Activated CD4-positive, alpha-beta memory T cell treated with anti-CD3 and anti-CD28 coated beads, Interleukin-2, amount 10 ng/mL, durations not matched to agents 7 days and 5 days (primary cell): Measurements from ENCODE around the gene F10. TPM values are rescaled to one million over a fixed set of nuclear protein-coding genes. Genes with fewer than 3 reads are reported as not detected.

Experiments used
- CTCF ChIA-PET: fragments of 350-600 bp; sonication (Branson Sonifier 250); formaldehyde crosslinking; loops from one replicate; lab custom pipeline; 2021; ENCODE audit warnings: antibody characterized with exemption, inconsistent platforms; lab: Charles Lee
- POLR2A ChIA-PET: fragments of 350-600 bp; sonication (Branson Sonifier 250); formaldehyde crosslinking; loops from one replicate; lab custom pipeline; 2021; ENCODE audit warnings: antibody characterized with exemption; lab: Charles Lee
- DNase-seq: peaks from one replicate; pipeline ENCODE4 v3.0.0-alpha.2; 2020
- H3K27ac Mint-ChIP-seq: one replicate; pipeline ENCODE4 v1.8.0; 2021; ENCODE audit warnings: mild to moderate bottlenecking, mixed read lengths
- H3K27me3 Mint-ChIP-seq: one replicate; pipeline ENCODE4 v1.8.0; 2021; ENCODE audit warnings: mixed read lengths
- H3K36me3 Mint-ChIP-seq: one replicate; pipeline ENCODE4 v1.8.0; 2021; ENCODE audit warnings: low read depth, mixed read lengths
- H3K4me1 Mint-ChIP-seq: one replicate; pipeline ENCODE4 v1.8.0; 2021; ENCODE audit warnings: mixed read lengths
- H3K4me3 Mint-ChIP-seq: one replicate; pipeline ENCODE4 v1.8.0; 2021; ENCODE audit warnings: mild to moderate bottlenecking, mixed read lengths
- H3K9me3 Mint-ChIP-seq: one replicate; pipeline ENCODE4 v1.8.0; 2021; ENCODE audit warnings: mixed read lengths
- total RNA-seq, 2 experiments: library from RNA; stranded (reverse); gene quantifications; one replicate each; pipeline ENCODE4 v1.2.3, GENCODE V29; 2021

The F10 gene
- total RNA-seq, 2 experiments from 2014 or later, result not detected

- DNase-seq, result no peak
- no peaks in the 10 kb centered on the region for H3K4me1 Mint-ChIP-seq
- ChIA-PET CTCF (no interaction called here), POLR2A (no interaction called here)
- no peaks in the 10 kb centered on the region for H3K9me3 Mint-ChIP-seq
- H3K27me3 Mint-ChIP-seq, result no peaks in the 10 kb centered on the region
- no peak overlapping the region for H3K4me3 Mint-ChIP-seq
- H3K27ac Mint-ChIP-seq, result no peak overlapping the region
- no peaks in the 10 kb centered on the region for H3K36me3 Mint-ChIP-seq
Measured at GRCh38 chr13:113120300-113121182, 2.1 kb upstream of the F10 start.

- Mint-ChIP-seq H3K4me1 (no peaks in the 10 kb centered on the region), H3K36me3 (no peaks in the 10 kb centered on the region), H3K9me3 (no peaks in the 10 kb centered on the region), H3K4me3 (no peak overlapping the region), H3K27me3 (peaks cover 6% of the 10 kb centered on the region), H3K27ac (no peak overlapping the region)
- POLR2A ChIA-PET, result no interaction called here
- DNase-seq, result no peak
- CTCF ChIA-PET, result no interaction called here
Measured at GRCh38 chr13:113121183-113121927, 1.2 kb upstream of the F10 start.

- Mint-ChIP-seq H3K27ac (no peak overlapping the region), H3K4me1 (no peaks in the 10 kb centered on the region), H3K27me3 (peaks cover 7% of the 10 kb centered on the region), H3K9me3 (no peaks in the 10 kb centered on the region), H3K4me3 (no peak overlapping the region), H3K36me3 (no peaks in the 10 kb centered on the region)
- ChIA-PET POLR2A (no interaction called here), CTCF (no interaction called here)
- no peak for DNase-seq
Measured at GRCh38 chr13:113121928-113122471, 599 bp upstream of the F10 start.

GRCh38 chr13:113123226-113124201 lies 915 bp downstream of the F10 start:
- DNase-seq, result no peak
- POLR2A ChIA-PET, result no interaction called here
- Mint-ChIP-seq H3K4me3 (no peak overlapping the region), H3K27ac (no peak overlapping the region), H3K9me3 (no peaks in the 10 kb centered on the region), H3K27me3 (peaks cover 19% of the 10 kb centered on the region), H3K4me1 (no peaks in the 10 kb centered on the region), H3K36me3 (no peaks in the 10 kb centered on the region)
- CTCF ChIA-PET, result interaction anchor here (0.7 kb wide), 1 partner anchor 20 kb away, joined by 9 read pairs; no protein-coding TSS in a partner anchor

- Mint-ChIP-seq H3K36me3 (no peaks in the 10 kb centered on the region), H3K27me3 (peaks cover 25% of the 10 kb centered on the region), H3K9me3 (no peaks in the 10 kb centered on the region), H3K27ac (no peak overlapping the region), H3K4me1 (peaks cover 2% of the 10 kb centered on the region), H3K4me3 (no peak overlapping the region)
- DNase-seq, result no peak
- POLR2A ChIA-PET, result no interaction called here
- CTCF ChIA-PET, result no interaction called here
Measured at GRCh38 chr13:113124211-113124970, 1.8 kb downstream of the F10 start.

GRCh38 chr13:113125506-113126264 lies 3.1 kb downstream of the F10 start:
- H3K27ac Mint-ChIP-seq, result no peak overlapping the region
- CTCF ChIA-PET, result no interaction called here
- H3K36me3 Mint-ChIP-seq, result no peaks in the 10 kb centered on the region
- no peaks in the 10 kb centered on the region for H3K9me3 Mint-ChIP-seq
- POLR2A ChIA-PET, result no interaction called here
- H3K4me3 Mint-ChIP-seq, result no peak overlapping the region
- no peak for DNase-seq
- H3K27me3 Mint-ChIP-seq, result peaks cover 25% of the 10 kb centered on the region
- H3K4me1 Mint-ChIP-seq, result peaks cover 4% of the 10 kb centered on the region

GRCh38 chr13:113126265-113127150 lies 3.9 kb downstream of the F10 start:
- CTCF ChIA-PET, result no interaction called here
- no peaks in the 10 kb centered on the region for H3K9me3 Mint-ChIP-seq
- POLR2A ChIA-PET, result no interaction called here
- no peaks in the 10 kb centered on the region for H3K36me3 Mint-ChIP-seq
- H3K27me3 Mint-ChIP-seq, result peaks cover 29% of the 10 kb centered on the region
- peaks cover 4% of the 10 kb centered on the region for H3K4me1 Mint-ChIP-seq
- no peak overlapping the region for H3K27ac Mint-ChIP-seq
- H3K4me3 Mint-ChIP-seq, result no peak overlapping the region
- no peak for DNase-seq

- H3K4me3 Mint-ChIP-seq, result no peak overlapping the region
- H3K27ac Mint-ChIP-seq, result no peak overlapping the region
- peaks cover 4% of the 10 kb centered on the region for H3K4me1 Mint-ChIP-seq
- ChIA-PET POLR2A (no interaction called here), CTCF (no interaction called here)
- peaks cover 53% of the 10 kb centered on the region for H3K27me3 Mint-ChIP-seq
- no peaks in the 10 kb centered on the region for H3K9me3 Mint-ChIP-seq
- H3K36me3 Mint-ChIP-seq, result no peaks in the 10 kb centered on the region
- no peak for DNase-seq
Measured at GRCh38 chr13:113129480-113129879, 6.9 kb downstream of the F10 start.

GRCh38 chr13:113129921-113130750 lies 7.5 kb downstream of the F10 start:
- Mint-ChIP-seq H3K27me3 (peaks cover 53% of the 10 kb centered on the region), H3K9me3 (no peaks in the 10 kb centered on the region), H3K4me3 (no peak overlapping the region), H3K4me1 (peaks cover 4% of the 10 kb centered on the region), H3K36me3 (no peaks in the 10 kb centered on the region), H3K27ac (no peak overlapping the region)
- ChIA-PET CTCF (no interaction called here), POLR2A (no interaction called here)
- DNase-seq, result no peak

GRCh38 chr13:113135281-113135760 lies 12.7 kb downstream of the F10 start:
- Mint-ChIP-seq H3K4me1 (no peaks in the 10 kb centered on the region), H3K9me3 (no peaks in the 10 kb centered on the region), H3K4me3 (no peak overlapping the region), H3K27me3 (peaks cover 43% of the 10 kb centered on the region), H3K36me3 (no peaks in the 10 kb centered on the region), H3K27ac (no peak overlapping the region)
- CTCF ChIA-PET, result no interaction called here
- no peak for DNase-seq
- POLR2A ChIA-PET, result no interaction called here
